HG02610 (cell line): ENCODE measurements around the gene GMPR2.

ENCODE experiments used
- ATAC-seq: cut with Tn5 transposase; IDR thresholded peaks from one replicate; pipeline ENCODE4 v1.9.1; 2021; ENCODE audit warnings: mild to moderate bottlenecking, moderate library complexity; ENCODE audit not compliant: unreplicated experiment

GMPR2 gene

DNA sequence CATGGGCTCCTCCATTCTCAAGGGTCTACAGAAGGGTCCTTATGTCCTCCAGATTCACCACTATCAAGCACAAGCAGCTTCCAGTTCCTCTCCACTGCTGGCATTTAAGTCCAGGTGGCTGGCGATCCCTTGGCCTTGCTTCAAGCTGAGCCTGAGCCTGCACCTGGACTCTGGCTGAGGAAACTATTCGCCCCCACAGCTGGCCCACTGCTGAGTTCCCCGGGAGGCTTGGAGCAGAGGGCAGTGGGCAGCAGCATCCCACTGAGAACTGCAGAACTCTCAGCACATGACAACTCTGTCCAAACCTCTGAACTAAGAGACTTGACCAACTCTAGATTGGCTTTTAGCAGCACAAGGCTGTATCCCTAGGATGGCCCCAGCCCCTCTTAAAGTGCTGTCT lies 50.0 kb downstream of the GMPR2 start:
- no peak for ATAC-seq

DNA sequence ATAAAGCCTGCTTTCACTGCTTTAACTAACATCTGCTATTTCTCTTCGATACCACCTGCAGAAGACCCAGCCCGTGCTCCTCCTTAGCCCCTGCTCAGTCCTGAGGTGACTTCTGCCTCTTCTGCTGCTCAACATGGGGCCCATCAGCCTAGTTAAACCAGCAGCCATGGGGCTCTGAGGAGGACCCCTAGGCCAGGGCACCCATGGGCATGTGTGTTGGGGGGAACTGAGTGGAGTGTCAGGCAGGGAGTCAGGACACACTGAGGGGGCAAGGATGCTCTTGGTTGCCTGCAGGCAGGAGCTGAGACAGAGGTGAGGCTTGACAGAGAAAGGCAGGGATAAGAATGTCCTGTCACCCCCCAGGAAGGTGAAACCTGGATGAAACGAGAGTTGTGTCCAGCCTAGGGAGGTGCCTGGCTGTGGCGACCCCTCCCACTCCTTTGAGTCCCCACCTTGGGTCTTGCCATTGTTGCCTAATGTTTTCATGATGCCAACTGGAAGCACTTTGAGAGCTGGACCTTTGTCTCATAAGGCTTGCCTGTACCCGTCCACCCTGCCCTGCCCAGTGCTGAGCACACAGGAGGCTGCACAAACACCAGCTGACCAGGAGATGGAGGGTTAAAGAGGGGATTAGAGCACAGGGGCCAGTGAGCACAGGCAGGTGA lies 51.2 kb downstream of the GMPR2 start:
- no peak for ATAC-seq

DNA sequence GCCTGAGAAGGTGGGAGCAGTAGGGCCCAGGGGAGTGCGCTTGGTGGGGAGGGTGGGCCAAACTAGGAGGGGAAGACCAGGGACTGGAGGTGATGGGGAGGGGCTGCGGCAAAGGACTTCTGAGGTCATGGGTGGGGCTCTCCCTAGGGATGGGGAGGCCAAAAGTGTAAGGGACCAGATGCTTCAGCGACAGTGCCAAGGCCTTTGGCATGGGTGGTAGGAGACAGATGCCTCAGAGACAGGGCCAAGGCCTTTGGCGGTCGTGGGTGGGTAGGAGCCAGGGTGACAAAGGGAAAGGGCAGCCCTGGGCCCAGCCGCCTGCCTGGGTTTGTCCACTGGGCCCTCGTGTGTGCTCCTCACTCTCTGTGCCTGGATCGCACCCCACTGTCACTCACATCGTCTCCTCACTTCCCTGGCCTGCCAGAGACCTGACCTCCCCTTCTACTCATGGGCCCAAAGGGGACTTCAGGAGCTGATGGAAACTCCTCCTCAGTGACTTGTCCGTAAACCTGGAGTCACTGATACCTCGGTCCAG lies 51.8 kb downstream of the GMPR2 start:
- no peak for ATAC-seq

DNA sequence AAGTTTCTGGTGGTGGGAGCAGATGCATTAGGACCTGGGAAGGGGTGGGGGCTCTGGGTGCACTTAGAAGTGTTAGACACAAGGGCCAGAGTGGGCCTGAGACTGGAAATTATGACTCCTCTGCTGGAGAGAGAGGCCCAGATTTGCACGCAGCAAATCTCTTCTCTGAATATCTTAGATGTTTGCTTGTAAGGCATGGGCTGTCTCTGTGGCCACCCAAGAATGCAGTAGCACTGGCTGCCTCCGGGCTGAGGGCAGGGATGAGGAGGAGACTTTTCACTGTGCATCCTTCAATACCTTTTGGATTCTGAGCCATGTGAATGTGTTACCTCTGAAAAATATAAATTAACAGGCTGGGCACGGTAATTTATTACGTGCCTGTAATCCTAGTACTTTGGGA lies 52.6 kb downstream of the GMPR2 start:
- ATAC-seq: no peak

DNA sequence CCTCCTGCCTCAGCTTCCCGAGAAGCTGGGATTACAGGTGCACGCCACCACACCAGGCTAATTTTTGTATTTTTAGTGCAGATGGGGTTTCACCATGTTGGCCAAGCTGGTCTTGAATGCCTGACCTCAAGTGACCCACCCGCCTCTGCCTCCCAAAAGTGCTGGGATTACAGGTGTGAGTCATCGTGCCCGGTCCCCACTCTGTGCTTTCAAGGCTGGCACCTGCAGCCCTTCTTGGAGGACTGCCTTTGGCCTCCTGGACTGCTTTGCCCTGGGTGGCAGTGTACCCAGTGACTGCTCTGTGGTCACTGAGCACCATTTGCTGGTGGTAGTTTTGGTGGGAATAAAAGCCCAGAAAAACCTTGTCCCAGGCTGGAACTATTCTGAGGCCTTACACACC lies 54.3 kb downstream of the GMPR2 start:
- ATAC-seq: no peak
